Panc1 (cell line): Measurements from ENCODE around the gene EPB41L4B. TPM values are rescaled to one million over a fixed set of nuclear protein-coding genes. Genes with fewer than 3 reads are reported as not detected.

ENCODE experiments used
- ATAC-seq: fragments of 200-7000 bp; cut with Tn5 transposase; 2 replicates; pipeline ENCODE4 v1.9.1; 2020; ENCODE audit warnings: mild to moderate bottlenecking, moderate library complexity
- BruUV-seq: library from RNA; stranded (reverse); fragments of 400-500 nt; replicated peaks from 2 replicates; lab custom pipeline; 2021; lab: Mats Ljungman, UMichigan
- CTCF ChIA-PET: fragments of 300-600 bp; sonication (Branson Sonifier 250); formaldehyde crosslinking; loops from one replicate; lab custom pipeline; 2022; ENCODE audit warnings: antibody characterized with exemption; lab: Charles Lee
- POLR2A ChIA-PET: fragments of 300-600 bp; sonication (Branson Sonifier 250); formaldehyde crosslinking; loops from one replicate; lab custom pipeline; 2022; ENCODE audit warnings: antibody characterized with exemption; lab: Charles Lee
- DNase-seq: peaks from one replicate; pipeline ENCODE4 v3.0.0-alpha.2; 2010; ENCODE audit warnings: low read depth, low spot score
- H3K27ac ChIP-seq: 2 replicates; pipeline ENCODE4 v1.5.1; 2011; ENCODE audit warnings: mild to moderate bottlenecking, low read length, inconsistent platforms
- H3K27me3 ChIP-seq: fragments of 200-500 bp; sonication (Bioruptor generic); 2 replicates; pipeline ENCODE4 v1.6.0; 2014; ENCODE audit warnings: low read length, inconsistent platforms; ENCODE audit not compliant: control insufficient read depth, insufficient read depth
- H3K36me3 ChIP-seq: fragments of 200-500 bp; sonication (Bioruptor generic); 2 replicates; pipeline ENCODE4 v1.5.1; 2014; ENCODE audit warnings: inconsistent platforms, mild to moderate bottlenecking, low read length, moderate library complexity; ENCODE audit not compliant: control insufficient read depth, insufficient read depth
- H3K4me1 ChIP-seq: 2 replicates; pipeline ENCODE4 v1.5.1; 2011; ENCODE audit warnings: inconsistent platforms, mild to moderate bottlenecking, low read length, moderate library complexity; ENCODE audit not compliant: control insufficient read depth, insufficient read depth
- H3K4me3 ChIP-seq, 2 experiments: 2 replicates each; pipeline ENCODE4 v1.5.1; 2011 to 2012; ENCODE audit warnings: low read depth in 2 of 2, low read length in 2 of 2, mild to moderate bottlenecking in 2 of 2, inconsistent platforms in 1 of 2, moderate library complexity in 1 of 2
- H3K9me3 ChIP-seq: fragments of 200-500 bp; sonication (Bioruptor generic); 2 replicates; pipeline ENCODE4 v1.5.1; 2014; ENCODE audit warnings: low read depth, mild to moderate bottlenecking, inconsistent platforms, low read length, moderate library complexity; ENCODE audit not compliant: control insufficient read depth, insufficient read depth
- POLR2AphosphoS5 ChIP-seq: IDR thresholded peaks from 2 replicates; pipeline ENCODE4 v1.6.1; 2012; ENCODE audit warnings: mild to moderate bottlenecking, low read depth, low read length, moderate library complexity
- SIN3A ChIP-seq: IDR thresholded peaks from 2 replicates; pipeline ENCODE4 v1.6.1; 2012; ENCODE audit warnings: low read depth, mild to moderate bottlenecking, low read length, moderate library complexity, borderline replicate concordance; ENCODE audit not compliant: insufficient read depth
- TCF7L2 ChIP-seq: IDR thresholded peaks from 2 replicates; pipeline ENCODE4 v1.6.1; 2011; ENCODE audit warnings: mild to moderate bottlenecking, low read depth, low read length, inconsistent platforms
- in situ Hi-C: cut with HindIII; loops from 2 replicates; pipeline ENCODE4 v1.10.0; 2016; ENCODE audit warnings: low sequenced_read_pairs, low pct_unique_long_range_greater_than_20kb
- intact Hi-C: fragments of 100-400 bp; cut with micrococcal nuclease; formaldehyde crosslinking; loops from one replicate; pipeline ENCODE4 v1.10.0; 2022; ENCODE audit not compliant: unreplicated experiment
- total RNA-seq: library from RNA; stranded (reverse); gene quantifications from one replicate; pipeline ENCODE4 v1.2.1, GENCODE V29; 2021; ENCODE audit not compliant: unreplicated experiment
- TF ChIP-seq, protein P1 (sequence below): fragments of 450-650 bp; IDR thresholded peaks from 2 replicates; pipeline ENCODE4 v1.5.1; 2017; ENCODE audit warnings: mild to moderate bottlenecking
- TF ChIP-seq, protein P2 (sequence below), 2 experiments: IDR thresholded peaks; 2 replicates each; pipeline ENCODE4 v1.6.1; 2011 to 2012; ENCODE audit warnings: low read depth in 2 of 2, control low read depth in 1 of 2, low read length in 1 of 2, mild to moderate bottlenecking in 1 of 2, moderate library complexity in 1 of 2; ENCODE audit not compliant: insufficient read depth in 1 of 2

Gene EPB41L4B
- total RNA-seq, 1 experiment from 2014 or later = 27.8 TPM

DNA sequence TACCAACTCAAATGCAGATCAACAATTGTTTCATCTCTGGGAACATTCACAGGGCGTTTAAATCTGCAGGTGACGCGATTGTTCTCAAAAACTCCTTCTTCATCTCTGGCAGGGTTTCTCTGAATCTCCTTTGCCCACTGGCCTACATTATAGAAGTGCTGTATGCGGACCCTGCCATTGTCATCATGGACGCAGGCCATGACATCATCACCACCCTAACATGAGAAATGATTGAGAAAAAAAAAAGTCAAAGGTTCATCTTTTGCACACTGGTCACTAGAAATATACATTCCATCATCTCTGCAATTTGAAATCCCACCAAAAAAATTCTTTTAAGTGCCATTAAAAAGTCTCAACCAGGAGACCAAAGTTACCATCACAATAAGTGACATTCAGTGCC, 179.5 kb downstream of the EPB41L4B start:
- ChIA-PET CTCF (no interaction called here), POLR2A (no interaction called here)
- no peaks in the 10 kb centered on the region for H3K27me3 ChIP-seq
- BruUV-seq = no TSS peak
- intact Hi-C loops = no loop called here
- no peak overlapping the region for H3K4me3 ChIP-seq
- H3K9me3 ChIP-seq = no peaks in the 10 kb centered on the region
- no peaks in the 10 kb centered on the region for H3K4me1 ChIP-seq
- in situ Hi-C loops = no loop called here
- TF ChIP-seq TCF7L2 (no peak), SIN3A (no peak), POLR2AphosphoS5 (no peak)
- TF ChIP-seq, protein P1, sequence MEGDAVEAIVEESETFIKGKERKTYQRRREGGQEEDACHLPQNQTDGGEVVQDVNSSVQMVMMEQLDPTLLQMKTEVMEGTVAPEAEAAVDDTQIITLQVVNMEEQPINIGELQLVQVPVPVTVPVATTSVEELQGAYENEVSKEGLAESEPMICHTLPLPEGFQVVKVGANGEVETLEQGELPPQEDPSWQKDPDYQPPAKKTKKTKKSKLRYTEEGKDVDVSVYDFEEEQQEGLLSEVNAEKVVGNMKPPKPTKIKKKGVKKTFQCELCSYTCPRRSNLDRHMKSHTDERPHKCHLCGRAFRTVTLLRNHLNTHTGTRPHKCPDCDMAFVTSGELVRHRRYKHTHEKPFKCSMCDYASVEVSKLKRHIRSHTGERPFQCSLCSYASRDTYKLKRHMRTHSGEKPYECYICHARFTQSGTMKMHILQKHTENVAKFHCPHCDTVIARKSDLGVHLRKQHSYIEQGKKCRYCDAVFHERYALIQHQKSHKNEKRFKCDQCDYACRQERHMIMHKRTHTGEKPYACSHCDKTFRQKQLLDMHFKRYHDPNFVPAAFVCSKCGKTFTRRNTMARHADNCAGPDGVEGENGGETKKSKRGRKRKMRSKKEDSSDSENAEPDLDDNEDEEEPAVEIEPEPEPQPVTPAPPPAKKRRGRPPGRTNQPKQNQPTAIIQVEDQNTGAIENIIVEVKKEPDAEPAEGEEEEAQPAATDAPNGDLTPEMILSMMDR = no peak
- TF ChIP-seq, protein P2, sequence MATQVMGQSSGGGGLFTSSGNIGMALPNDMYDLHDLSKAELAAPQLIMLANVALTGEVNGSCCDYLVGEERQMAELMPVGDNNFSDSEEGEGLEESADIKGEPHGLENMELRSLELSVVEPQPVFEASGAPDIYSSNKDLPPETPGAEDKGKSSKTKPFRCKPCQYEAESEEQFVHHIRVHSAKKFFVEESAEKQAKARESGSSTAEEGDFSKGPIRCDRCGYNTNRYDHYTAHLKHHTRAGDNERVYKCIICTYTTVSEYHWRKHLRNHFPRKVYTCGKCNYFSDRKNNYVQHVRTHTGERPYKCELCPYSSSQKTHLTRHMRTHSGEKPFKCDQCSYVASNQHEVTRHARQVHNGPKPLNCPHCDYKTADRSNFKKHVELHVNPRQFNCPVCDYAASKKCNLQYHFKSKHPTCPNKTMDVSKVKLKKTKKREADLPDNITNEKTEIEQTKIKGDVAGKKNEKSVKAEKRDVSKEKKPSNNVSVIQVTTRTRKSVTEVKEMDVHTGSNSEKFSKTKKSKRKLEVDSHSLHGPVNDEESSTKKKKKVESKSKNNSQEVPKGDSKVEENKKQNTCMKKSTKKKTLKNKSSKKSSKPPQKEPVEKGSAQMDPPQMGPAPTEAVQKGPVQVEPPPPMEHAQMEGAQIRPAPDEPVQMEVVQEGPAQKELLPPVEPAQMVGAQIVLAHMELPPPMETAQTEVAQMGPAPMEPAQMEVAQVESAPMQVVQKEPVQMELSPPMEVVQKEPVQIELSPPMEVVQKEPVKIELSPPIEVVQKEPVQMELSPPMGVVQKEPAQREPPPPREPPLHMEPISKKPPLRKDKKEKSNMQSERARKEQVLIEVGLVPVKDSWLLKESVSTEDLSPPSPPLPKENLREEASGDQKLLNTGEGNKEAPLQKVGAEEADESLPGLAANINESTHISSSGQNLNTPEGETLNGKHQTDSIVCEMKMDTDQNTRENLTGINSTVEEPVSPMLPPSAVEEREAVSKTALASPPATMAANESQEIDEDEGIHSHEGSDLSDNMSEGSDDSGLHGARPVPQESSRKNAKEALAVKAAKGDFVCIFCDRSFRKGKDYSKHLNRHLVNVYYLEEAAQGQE (IDR thresholded peaks at IDR 0.05; ENCODE audit: insufficient read depth in 1 of 2, low read depth in 2 of 2, low read length in 1 of 2) = no peak
- DNase-seq (no peak), ATAC-seq (no peak)
- no peaks in the 10 kb centered on the region for H3K36me3 ChIP-seq
- H3K27ac ChIP-seq = no peak overlapping the region

DNA sequence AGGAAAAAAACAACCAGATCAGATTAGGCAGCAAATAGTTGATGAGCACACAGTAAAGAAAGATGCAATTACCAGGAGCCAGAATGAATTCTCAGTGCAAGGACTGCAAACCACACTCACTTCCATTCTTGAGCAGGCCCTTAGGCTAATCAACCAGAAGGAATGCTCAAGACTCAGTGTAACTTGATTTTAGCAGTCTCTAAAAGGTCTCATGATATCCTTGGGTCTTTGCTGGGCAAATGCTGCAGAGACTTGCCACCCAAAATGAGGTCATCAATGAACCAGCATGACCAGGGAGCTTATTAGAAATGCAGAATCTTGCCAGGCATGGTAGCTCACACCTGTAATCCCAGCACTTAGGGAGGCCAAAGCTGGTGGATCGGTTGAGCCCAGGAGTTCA, 181.0 kb downstream of the EPB41L4B start:
- no peak overlapping the region for H3K4me3 ChIP-seq

More for the DNA sequence above, 181.0 kb downstream of the EPB41L4B start:
- Histone ChIP-seq H3K36me3 (no peaks in the 10 kb centered on the region), H3K9me3 (no peaks in the 10 kb centered on the region), H3K27me3 (no peaks in the 10 kb centered on the region), H3K27ac (no peak overlapping the region), H3K4me1 (no peaks in the 10 kb centered on the region)
- in situ Hi-C loops = no loop called here
- TF ChIP-seq TCF7L2 = no peak
- TF ChIP-seq, protein P2 (IDR thresholded peaks at IDR 0.05; ENCODE audit: insufficient read depth in 1 of 2, low read depth in 2 of 2, low read length in 1 of 2) = no peak
- TF ChIP-seq SIN3A = no peak
- TF ChIP-seq, protein P1 = no peak
- CTCF ChIA-PET = no interaction called here
- intact Hi-C loops = no loop called here
- ATAC-seq (no peak), DNase-seq (no peak)
- POLR2A ChIA-PET = no interaction called here
- no TSS peak for BruUV-seq
